Neural progenitor cell (in vitro differentiated cells): ENCODE measurements around the gene GMPR. TPM values are rescaled to one million over a fixed set of nuclear protein-coding genes. Genes with fewer than 3 reads are reported as not detected.

ENCODE experiments used
- DNase-seq: peaks from one replicate; pipeline ENCODE4 v3.0.0-alpha.2; 2016; ENCODE audit warnings: low spot score
- H2AFZ ChIP-seq: fragments of 200-600 bp; sonication (generic); replicated peaks from 2 replicates; pipeline ENCODE4 v1.6.1; 2016; ENCODE audit warnings: antibody characterized with exemption
- H3F3A ChIP-seq: fragments of 200-600 bp; sonication (generic); 2 replicates; pipeline ENCODE4 v1.6.1; 2016; ENCODE audit warnings: antibody characterized with exemption, low read depth
- H3K27ac ChIP-seq: fragments of 200-600 bp; sonication (generic); 2 replicates; pipeline ENCODE4 v1.5.1; 2016; ENCODE audit warnings: mild to moderate bottlenecking
- H3K27me3 ChIP-seq: fragments of 200-600 bp; sonication (generic); 2 replicates; pipeline ENCODE4 v1.6.1; 2016; ENCODE audit warnings: mild to moderate bottlenecking, moderate library complexity
- H3K36me3 ChIP-seq: fragments of 200-600 bp; sonication (generic); 2 replicates; pipeline ENCODE4 v1.5.1; 2016
- H3K4me1 ChIP-seq: fragments of 200-600 bp; sonication (generic); 2 replicates; pipeline ENCODE4 v1.6.1; 2016; ENCODE audit warnings: mixed run types
- H3K4me2 ChIP-seq: fragments of 200-600 bp; sonication (generic); 2 replicates; pipeline ENCODE4 v1.6.1; 2016
- H3K4me3 ChIP-seq: fragments of 200-600 bp; sonication (generic); 2 replicates; pipeline ENCODE4 v1.5.1; 2016
- H3K79me2 ChIP-seq: fragments of 200-600 bp; sonication (generic); 2 replicates; pipeline ENCODE4 v1.6.1; 2016; ENCODE audit warnings: low read depth
- H3K9ac ChIP-seq: fragments of 200-600 bp; sonication (generic); 2 replicates; pipeline ENCODE4 v1.6.1; 2016
- H3K9me3 ChIP-seq: fragments of 200-600 bp; sonication (generic); 2 replicates; pipeline ENCODE4 v1.5.1; 2016; ENCODE audit warnings: low read depth
- H4K20me1 ChIP-seq: fragments of 200-600 bp; sonication (generic); 2 replicates; pipeline ENCODE4 v1.6.1; 2016; ENCODE audit warnings: low read depth
- H3K27ac Mint-ChIP-seq: 3 replicates; pipeline ENCODE4 v1.8.0; 2021; ENCODE audit warnings: mixed read lengths
- H3K27me3 Mint-ChIP-seq: 2 replicates; pipeline ENCODE4 v1.8.0; 2022; ENCODE audit warnings: low read depth, mild to moderate bottlenecking, inconsistent platforms, moderate library complexity, mixed read lengths; ENCODE audit not compliant: insufficient read depth
- H3K36me3 Mint-ChIP-seq: 3 replicates; pipeline ENCODE4 v1.8.0; 2021; ENCODE audit warnings: mixed read lengths
- H3K4me1 Mint-ChIP-seq: 3 replicates; pipeline ENCODE4 v1.8.0; 2021; ENCODE audit warnings: mixed read lengths
- H3K4me3 Mint-ChIP-seq: 3 replicates; pipeline ENCODE4 v1.8.0; 2021; ENCODE audit warnings: mild to moderate bottlenecking, moderate library complexity, mixed read lengths
- H3K9me3 Mint-ChIP-seq: 3 replicates; pipeline ENCODE4 v1.8.0; 2020; ENCODE audit warnings: mixed read lengths
- EZH2 ChIP-seq: fragments of 200-600 bp; sonication (generic); IDR thresholded peaks from 2 replicates; pipeline ENCODE4 v1.6.1; 2017; ENCODE audit warnings: antibody characterized with exemption, mild to moderate bottlenecking, moderate library complexity
- EZH2phosphoT487 ChIP-seq: fragments of 200-600 bp; sonication (generic); IDR thresholded peaks from 2 replicates; pipeline ENCODE4 v1.6.1; 2017; ENCODE audit warnings: antibody characterized with exemption
- total RNA-seq: library from RNA; depleted of rRNA; stranded (reverse); fragments of >200 nt; gene quantifications from 2 replicates; pipeline ENCODE4 v1.2.3, GENCODE V29; 2015; ENCODE audit warnings: low replicate concordance
- TF ChIP-seq, protein P1 (sequence below): fragments of 200-600 bp; sonication (generic); IDR thresholded peaks from 2 replicates; pipeline ENCODE4 v1.5.1; 2017; ENCODE audit warnings: antibody characterized with exemption, mild to moderate bottlenecking

GMPR gene
- total RNA-seq, 1 donor from 2014 or later = not detected

DNA sequence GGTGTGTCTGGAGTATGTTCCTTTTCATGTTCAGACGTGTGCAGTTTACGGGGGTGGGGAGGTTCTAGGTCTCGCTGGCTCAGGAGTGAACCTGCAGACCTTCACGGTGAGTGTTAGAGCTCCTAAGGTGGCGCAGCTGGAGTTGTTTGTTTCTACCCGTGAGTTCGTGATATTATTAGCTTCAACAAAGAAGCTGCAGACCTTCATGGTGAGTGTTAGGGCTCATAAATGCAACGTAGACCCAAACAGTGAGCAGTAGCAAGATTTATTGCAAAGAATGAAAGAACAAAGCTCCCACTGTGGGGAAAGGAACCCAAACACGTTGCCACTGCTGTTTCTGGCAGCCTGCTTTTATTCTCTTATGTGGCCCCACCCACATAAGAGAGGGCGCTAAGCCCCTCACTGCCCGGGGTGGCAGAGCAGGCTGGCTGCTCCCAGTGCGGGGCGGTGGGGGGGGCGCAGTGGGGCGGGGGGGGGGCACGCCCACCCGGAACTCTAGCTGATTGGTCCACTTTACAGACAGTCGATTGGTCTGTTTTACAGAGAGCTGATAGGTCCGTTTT is 41.3 kb upstream of the GMPR start:
- Mint-ChIP-seq H3K4me1 (peaks cover 33% of the 10 kb centered on the region), H3K27me3 (peaks cover 8% of the 10 kb centered on the region), H3K36me3 (no peaks in the 10 kb centered on the region), H3K9me3 (no peaks in the 10 kb centered on the region), H3K27ac (peak overlapping the region; percentile 29), H3K4me3 (no peak overlapping the region)
- TF ChIP-seq EZH2 (no peak), EZH2phosphoT487 (no peak)
- TF ChIP-seq, protein P1, sequence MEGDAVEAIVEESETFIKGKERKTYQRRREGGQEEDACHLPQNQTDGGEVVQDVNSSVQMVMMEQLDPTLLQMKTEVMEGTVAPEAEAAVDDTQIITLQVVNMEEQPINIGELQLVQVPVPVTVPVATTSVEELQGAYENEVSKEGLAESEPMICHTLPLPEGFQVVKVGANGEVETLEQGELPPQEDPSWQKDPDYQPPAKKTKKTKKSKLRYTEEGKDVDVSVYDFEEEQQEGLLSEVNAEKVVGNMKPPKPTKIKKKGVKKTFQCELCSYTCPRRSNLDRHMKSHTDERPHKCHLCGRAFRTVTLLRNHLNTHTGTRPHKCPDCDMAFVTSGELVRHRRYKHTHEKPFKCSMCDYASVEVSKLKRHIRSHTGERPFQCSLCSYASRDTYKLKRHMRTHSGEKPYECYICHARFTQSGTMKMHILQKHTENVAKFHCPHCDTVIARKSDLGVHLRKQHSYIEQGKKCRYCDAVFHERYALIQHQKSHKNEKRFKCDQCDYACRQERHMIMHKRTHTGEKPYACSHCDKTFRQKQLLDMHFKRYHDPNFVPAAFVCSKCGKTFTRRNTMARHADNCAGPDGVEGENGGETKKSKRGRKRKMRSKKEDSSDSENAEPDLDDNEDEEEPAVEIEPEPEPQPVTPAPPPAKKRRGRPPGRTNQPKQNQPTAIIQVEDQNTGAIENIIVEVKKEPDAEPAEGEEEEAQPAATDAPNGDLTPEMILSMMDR = no peak
- H3K79me2 ChIP-seq = no peaks in the 10 kb centered on the region
- no peak overlapping the region for H3K9ac ChIP-seq
- peaks cover 7% of the 10 kb centered on the region for H3K4me1 ChIP-seq
- no peaks in the 10 kb centered on the region for H3K9me3 ChIP-seq
- H3K4me2 ChIP-seq = no peak overlapping the region
- no peak overlapping the region for H2AFZ ChIP-seq
- no peaks in the 10 kb centered on the region for H3K36me3 ChIP-seq
- no peaks in the 10 kb centered on the region for H3F3A ChIP-seq
- H4K20me1 ChIP-seq = no peaks in the 10 kb centered on the region
- DNase-seq = no peak
- H3K27ac ChIP-seq = no peak overlapping the region
- no peaks in the 10 kb centered on the region for H3K27me3 ChIP-seq
- no peak overlapping the region for H3K4me3 ChIP-seq

DNA sequence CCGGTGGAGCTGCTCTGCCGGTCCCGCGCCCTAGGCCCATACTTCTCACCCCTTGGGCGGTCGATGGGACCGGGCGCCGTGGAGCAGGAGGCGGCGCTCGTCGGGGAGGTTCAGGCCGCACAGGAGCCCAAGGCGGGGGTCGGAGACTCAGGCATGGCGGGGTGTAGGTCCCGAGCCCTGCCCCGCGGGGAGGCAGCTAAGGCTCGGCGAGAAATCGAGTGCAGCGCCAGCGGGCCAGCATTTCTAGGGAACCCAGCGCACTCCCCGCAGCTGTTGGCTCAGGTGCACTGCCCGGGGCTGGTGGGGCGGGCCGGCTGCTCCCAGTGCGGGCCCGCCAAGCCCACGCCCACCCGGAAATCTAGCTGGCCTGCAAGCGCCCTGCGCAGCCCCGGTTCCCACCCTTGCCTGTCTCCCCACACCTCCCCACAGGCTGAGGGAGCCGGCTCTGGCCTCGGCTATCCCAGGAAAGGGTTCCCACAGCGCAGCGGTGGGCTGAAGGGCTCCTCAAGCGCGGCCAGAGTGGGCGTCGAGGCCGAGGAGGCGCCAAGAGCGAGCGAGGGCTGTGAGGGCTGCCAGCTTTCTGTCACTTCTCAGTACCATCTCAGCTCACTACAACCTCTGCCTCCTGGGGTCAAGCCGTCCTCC is 40.2 kb upstream of the GMPR start:
- peaks cover 15% of the 10 kb centered on the region for H3K27me3 Mint-ChIP-seq
- H3K4me3 ChIP-seq = no peak overlapping the region
- DNase-seq = no peak
- no peaks in the 10 kb centered on the region for H3K27me3 ChIP-seq
- no peak overlapping the region for H3K9ac ChIP-seq
- H3K4me3 Mint-ChIP-seq = no peak overlapping the region
- no peak overlapping the region for H3K4me2 ChIP-seq
- no peak overlapping the region for H3K27ac ChIP-seq
- no peaks in the 10 kb centered on the region for H4K20me1 ChIP-seq
- H3F3A ChIP-seq = no peaks in the 10 kb centered on the region
- no peaks in the 10 kb centered on the region for H3K9me3 ChIP-seq
- H3K4me1 Mint-ChIP-seq = peaks cover 33% of the 10 kb centered on the region
- H2AFZ ChIP-seq = no peak overlapping the region
- H3K4me1 ChIP-seq = peaks cover 7% of the 10 kb centered on the region
- H3K36me3 Mint-ChIP-seq = no peaks in the 10 kb centered on the region
- TF ChIP-seq EZH2phosphoT487 = no peak
- H3K9me3 Mint-ChIP-seq = peaks cover 2% of the 10 kb centered on the region
- H3K36me3 ChIP-seq = no peaks in the 10 kb centered on the region
- H3K27ac Mint-ChIP-seq = no peak overlapping the region
- H3K79me2 ChIP-seq = no peaks in the 10 kb centered on the region

DNA sequence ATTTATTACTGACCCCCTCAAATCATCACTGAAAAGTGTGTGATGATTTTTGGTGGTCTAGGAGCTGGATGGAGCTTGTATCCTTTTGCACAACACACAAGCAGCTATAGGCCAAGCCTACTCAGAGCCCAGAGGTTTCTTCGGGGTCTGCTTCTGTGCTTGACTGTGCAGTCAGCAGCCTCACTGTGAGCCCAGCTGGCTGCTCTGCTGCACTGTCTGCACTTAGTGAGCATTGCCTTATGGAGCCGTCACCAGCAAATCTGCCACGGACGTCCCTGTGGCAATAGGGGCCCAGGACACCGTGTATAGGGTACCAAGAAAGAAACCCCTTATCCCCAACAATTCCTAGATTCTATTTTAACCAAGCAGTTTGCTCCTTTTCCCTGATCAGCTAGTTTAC is 38.6 kb upstream of the GMPR start:
- H3F3A ChIP-seq = no peaks in the 10 kb centered on the region
- no peak overlapping the region for H3K27ac ChIP-seq
- no peak overlapping the region for H3K4me3 ChIP-seq
- Mint-ChIP-seq H3K27me3 (peaks cover 16% of the 10 kb centered on the region), H3K36me3 (no peaks in the 10 kb centered on the region), H3K27ac (no peak overlapping the region), H3K4me1 (peaks cover 42% of the 10 kb centered on the region), H3K4me3 (no peak overlapping the region), H3K9me3 (peaks cover 2% of the 10 kb centered on the region)
- no peaks in the 10 kb centered on the region for H3K27me3 ChIP-seq
- H3K9me3 ChIP-seq = no peaks in the 10 kb centered on the region
- peak; percentile 13 for DNase-seq
- no peaks in the 10 kb centered on the region for H3K36me3 ChIP-seq
- no peaks in the 10 kb centered on the region for H4K20me1 ChIP-seq
- no peaks in the 10 kb centered on the region for H3K79me2 ChIP-seq
- no peak overlapping the region for H3K9ac ChIP-seq
- no peak overlapping the region for H2AFZ ChIP-seq
- H3K4me1 ChIP-seq = peaks cover 7% of the 10 kb centered on the region
- TF ChIP-seq EZH2phosphoT487 (no peak), EZH2 (no peak)
- TF ChIP-seq, protein P1 = no peak
- no peak overlapping the region for H3K4me2 ChIP-seq

DNA sequence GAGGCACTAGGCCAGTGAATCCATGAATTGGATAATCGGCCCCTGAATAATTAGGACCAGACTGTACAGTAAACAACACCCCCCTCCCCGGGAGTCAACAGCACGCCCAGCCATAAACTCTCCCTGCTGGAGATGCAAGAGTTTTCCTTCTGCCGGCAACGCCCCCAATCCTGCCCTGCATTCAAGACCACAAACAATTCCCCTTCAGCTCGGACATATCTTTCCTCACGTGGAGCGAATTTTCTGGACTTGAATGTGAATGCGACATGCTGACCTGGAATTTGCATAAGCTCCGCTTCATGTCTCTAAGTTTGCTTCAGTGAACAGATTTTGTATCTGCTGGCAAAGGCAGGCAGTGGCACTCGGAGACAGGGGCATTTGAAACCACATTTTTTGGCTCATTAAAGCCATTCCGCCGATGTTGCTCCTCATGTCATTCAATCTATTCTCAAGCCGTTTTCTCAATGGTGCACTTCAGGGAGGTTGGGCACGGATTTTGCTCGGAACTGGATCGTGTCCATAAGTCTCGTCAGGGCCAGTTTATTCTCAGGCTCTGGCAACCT is 38.0 kb upstream of the GMPR start:
- Histone ChIP-seq H3K36me3 (no peaks in the 10 kb centered on the region), H2AFZ (no peak overlapping the region), H3K9me3 (no peaks in the 10 kb centered on the region), H3K4me2 (no peak overlapping the region), H3K27ac (no peak overlapping the region), H3K27me3 (no peaks in the 10 kb centered on the region), H3K4me3 (no peak overlapping the region), H3F3A (no peaks in the 10 kb centered on the region), H3K79me2 (no peaks in the 10 kb centered on the region), H4K20me1 (no peaks in the 10 kb centered on the region), H3K4me1 (peaks cover 11% of the 10 kb centered on the region), H3K9ac (no peak overlapping the region)
- TF ChIP-seq, protein P1 = no peak
- peaks cover 2% of the 10 kb centered on the region for H3K9me3 Mint-ChIP-seq
- no peak overlapping the region for H3K4me3 Mint-ChIP-seq
- H3K27ac Mint-ChIP-seq = no peak overlapping the region
- H3K4me1 Mint-ChIP-seq = peaks cover 47% of the 10 kb centered on the region
- H3K27me3 Mint-ChIP-seq = peaks cover 16% of the 10 kb centered on the region
- no peak for DNase-seq
- no peaks in the 10 kb centered on the region for H3K36me3 Mint-ChIP-seq
